Mesendoderm (in vitro differentiated cells): ENCODE results near the gene ANKRD39.

Source experiments
- DNase-seq: peaks from one replicate; pipeline ENCODE4 v3.0.0; 2013
- H2AK5ac ChIP-seq: 2 replicates; pipeline ENCODE4 v1.6.1; 2013; ENCODE audit warnings: low read length, inconsistent platforms
- H2BK120ac ChIP-seq: 2 replicates; pipeline ENCODE4 v1.6.1; 2013; ENCODE audit warnings: low read depth, mild to moderate bottlenecking, low read length, moderate library complexity, mixed read lengths
- H2BK15ac ChIP-seq: replicated peaks from 2 replicates; pipeline ENCODE4 v1.6.1; 2013; ENCODE audit warnings: low read depth, mild to moderate bottlenecking, moderate library complexity
- H2BK5ac ChIP-seq: 2 replicates; pipeline ENCODE4 v1.6.1; 2013; ENCODE audit warnings: low read length, inconsistent platforms
- H3K18ac ChIP-seq: 2 replicates; pipeline ENCODE4 v1.6.1; 2013; ENCODE audit warnings: mild to moderate bottlenecking, low read length, mixed read lengths
- H3K23ac ChIP-seq: one replicate; pipeline ENCODE4 v1.6.1; 2013; ENCODE audit warnings: low read length
- H3K27ac ChIP-seq: 2 replicates; pipeline ENCODE4 v1.5.1; 2013; ENCODE audit warnings: low read depth, mild to moderate bottlenecking, inconsistent platforms, low read length, moderate library complexity
- H3K27me3 ChIP-seq: 2 replicates; pipeline ENCODE4 v1.6.1; 2013; ENCODE audit warnings: low read length, control low read depth, mild to moderate bottlenecking, inconsistent platforms; ENCODE audit not compliant: insufficient read depth, poor library complexity
- H3K36me3 ChIP-seq: 2 replicates; pipeline ENCODE4 v1.6.1; 2013; ENCODE audit warnings: low read length, inconsistent platforms; ENCODE audit not compliant: control insufficient read depth, insufficient read depth
- H3K4ac ChIP-seq: one replicate; pipeline ENCODE4 v1.6.1; 2013; ENCODE audit warnings: low read depth, mild to moderate bottlenecking, low read length, moderate library complexity
- H3K4me1 ChIP-seq: 2 replicates; pipeline ENCODE4 v1.6.1; 2013; ENCODE audit warnings: low read depth, low read length, inconsistent platforms; ENCODE audit not compliant: control insufficient read depth
- H3K4me2 ChIP-seq: 2 replicates; pipeline ENCODE4 v1.6.1; 2013; ENCODE audit warnings: low read length
- H3K4me3 ChIP-seq: 2 replicates; pipeline ENCODE4 v1.5.1; 2013; ENCODE audit warnings: mild to moderate bottlenecking, low read length
- H3K56ac ChIP-seq: one replicate; pipeline ENCODE4 v1.6.1; 2013; ENCODE audit warnings: low read length
- H3K79me1 ChIP-seq: 2 replicates; pipeline ENCODE4 v1.6.1; 2013; ENCODE audit warnings: low read length, inconsistent platforms
- H3K79me2 ChIP-seq: 2 replicates; pipeline ENCODE4 v1.6.1; 2013; ENCODE audit warnings: mild to moderate bottlenecking, low read length; ENCODE audit not compliant: control insufficient read depth, insufficient read depth
- H3K9ac ChIP-seq: 2 replicates; pipeline ENCODE4 v1.6.1; 2013; ENCODE audit warnings: low read length, inconsistent platforms
- H4K5ac ChIP-seq: one replicate; pipeline ENCODE4 v1.6.1; 2013; ENCODE audit warnings: low read length
- H4K8ac ChIP-seq: one replicate; pipeline ENCODE4 v1.6.1; 2013; ENCODE audit warnings: low read depth, mild to moderate bottlenecking, control low read depth, low read length, moderate library complexity
- WGBS: extraction: QIAGEN DNeasy Blood & Tissue Kit; methylation state at CpG from one replicate; pipeline ENCODE4 v1.1.7; 2013; ENCODE audit warnings: low lambda C conversion rate, missing lambda C conversion rate; ENCODE audit not compliant: insufficient coverage; ENCODE audit errors: extremely low coverage; 5-methylcytosine and 5-hydroxymethylcytosine counted together

Gene ANKRD39

GRCh38 chr2:96810783-96811192 is 47.0 kb downstream of the ANKRD39 start:
- Histone ChIP-seq H3K9ac (no peak overlapping the region), H3K23ac (no peak overlapping the region), H3K4me3 (no peak overlapping the region), H3K56ac (no peak overlapping the region), H3K4ac (no peak overlapping the region), H2BK5ac (no peak overlapping the region), H3K4me1 (no peaks in the 10 kb centered on the region), H3K27me3 (no peaks in the 10 kb centered on the region), H3K27ac (no peak overlapping the region), H3K79me2 (no peaks in the 10 kb centered on the region), H2AK5ac (no peak overlapping the region), H4K8ac (no peak overlapping the region), H2BK120ac (no peak overlapping the region), H3K4me2 (no peak overlapping the region), H3K36me3 (peaks cover 2% of the 10 kb centered on the region), H3K18ac (no peak overlapping the region), H2BK15ac (no peak overlapping the region), H4K5ac (no peak overlapping the region), H3K79me1 (no peaks in the 10 kb centered on the region)
- DNase-seq, result no peak
- WGBS, result no CpG with 5 or more reads among the region's 5 CpGs

- Histone ChIP-seq H2BK15ac (no peak overlapping the region), H3K4me2 (no peak overlapping the region), H3K27ac (no peak overlapping the region), H2BK5ac (no peak overlapping the region), H3K23ac (no peak overlapping the region), H2AK5ac (no peak overlapping the region), H4K8ac (no peak overlapping the region), H3K27me3 (no peaks in the 10 kb centered on the region), H3K4me3 (no peak overlapping the region), H2BK120ac (no peak overlapping the region), H4K5ac (no peak overlapping the region), H3K9ac (no peak overlapping the region), H3K56ac (no peak overlapping the region), H3K4me1 (no peaks in the 10 kb centered on the region), H3K18ac (no peak overlapping the region), H3K79me1 (no peaks in the 10 kb centered on the region), H3K4ac (no peak overlapping the region), H3K36me3 (peaks cover 2% of the 10 kb centered on the region), H3K79me2 (no peaks in the 10 kb centered on the region)
- no peak for DNase-seq
- WGBS, result no CpG with 5 or more reads among the region's 12 CpGs
These were observed 47.6 kb downstream of the ANKRD39 start for GRCh38 chr2:96809951-96810782.

GRCh38 chr2:96809216-96809882 is 48.5 kb downstream of the ANKRD39 start:
- Histone ChIP-seq H3K4me2 (no peak overlapping the region), H3K23ac (no peak overlapping the region), H3K9ac (no peak overlapping the region), H3K36me3 (peaks cover 2% of the 10 kb centered on the region), H3K79me2 (no peaks in the 10 kb centered on the region), H3K27ac (no peak overlapping the region), H3K4ac (no peak overlapping the region), H3K79me1 (no peaks in the 10 kb centered on the region), H2AK5ac (no peak overlapping the region), H3K18ac (no peak overlapping the region), H3K56ac (no peak overlapping the region), H4K5ac (no peak overlapping the region), H3K27me3 (no peaks in the 10 kb centered on the region), H2BK15ac (no peak overlapping the region), H3K4me1 (no peaks in the 10 kb centered on the region), H2BK5ac (no peak overlapping the region), H4K8ac (no peak overlapping the region), H3K4me3 (no peak overlapping the region), H2BK120ac (no peak overlapping the region)
- WGBS, result no CpG with 5 or more reads among the region's 13 CpGs
- DNase-seq, result no peak

- Histone ChIP-seq H3K27ac (no peak overlapping the region), H2BK15ac (no peak overlapping the region), H2AK5ac (no peak overlapping the region), H3K36me3 (peaks cover 2% of the 10 kb centered on the region), H4K8ac (no peak overlapping the region), H3K4ac (no peak overlapping the region), H3K79me1 (no peaks in the 10 kb centered on the region), H4K5ac (no peak overlapping the region), H2BK120ac (no peak overlapping the region), H3K18ac (no peak overlapping the region), H3K9ac (no peak overlapping the region), H3K4me2 (no peak overlapping the region), H3K56ac (no peak overlapping the region), H3K4me3 (no peak overlapping the region), H3K79me2 (no peaks in the 10 kb centered on the region), H3K4me1 (no peaks in the 10 kb centered on the region), H3K23ac (no peak overlapping the region), H3K27me3 (no peaks in the 10 kb centered on the region), H2BK5ac (no peak overlapping the region)
- WGBS, result no CpG with 5 or more reads among the region's 10 CpGs
- DNase-seq, result no peak
These were observed 49.5 kb downstream of the ANKRD39 start for GRCh38 chr2:96808176-96808837.

GRCh38 chr2:96807127-96807471 is 50.7 kb downstream of the ANKRD39 start:
- H3K9ac ChIP-seq, result no peak overlapping the region
- H2BK15ac ChIP-seq, result no peak overlapping the region
- no peaks in the 10 kb centered on the region for H3K27me3 ChIP-seq
- no peak overlapping the region for H3K4me2 ChIP-seq
- H3K18ac ChIP-seq, result no peak overlapping the region
- no peak overlapping the region for H2BK120ac ChIP-seq
- H4K8ac ChIP-seq, result no peak overlapping the region
- no peak overlapping the region for H2AK5ac ChIP-seq
- no peak overlapping the region for H4K5ac ChIP-seq
- H3K79me1 ChIP-seq, result no peaks in the 10 kb centered on the region
- no peak overlapping the region for H3K56ac ChIP-seq
- no peak overlapping the region for H2BK5ac ChIP-seq
- H3K36me3 ChIP-seq, result peaks cover 2% of the 10 kb centered on the region
- no CpG with 5 or more reads among the region's 10 CpGs for WGBS
- no peak overlapping the region for H3K27ac ChIP-seq
- no peaks in the 10 kb centered on the region for H3K79me2 ChIP-seq
- no peak overlapping the region for H3K4ac ChIP-seq
- no peak for DNase-seq
- no peaks in the 10 kb centered on the region for H3K4me1 ChIP-seq
- no peak overlapping the region for H3K4me3 ChIP-seq
- no peak overlapping the region for H3K23ac ChIP-seq
